HS-27A (cell line): ENCODE results near the gene SLC47A2.

ENCODE experiments used
- DNase-seq: peaks from one replicate; pipeline ENCODE4 v3.0.0-alpha.2; 2012; ENCODE audit warnings: low read depth, missing footprints

SLC47A2 gene

GRCh38 chr17:19747829-19748806 lies 31.7 kb upstream of the SLC47A2 start, which contains the start of gene ALDH3A1:
Gene ALDH3A1 (minus strand): TSS chr17:19748298. CDS start chr17:19745129, 3,169 bp downstream.
- DNase-seq: no peak

GRCh38 chr17:19747159-19747719 lies 30.9 kb upstream of the SLC47A2 start:
- DNase-seq: no peak

- no peak for DNase-seq
These were observed 30.1 kb upstream of the SLC47A2 start for GRCh38 chr17:19746517-19746916.

- no peak for DNase-seq
These were observed 28.8 kb upstream of the SLC47A2 start for GRCh38 chr17:19744922-19745757.

GRCh38 chr17:19744492-19744891 lies 28.1 kb upstream of the SLC47A2 start:
- no peak for DNase-seq

GRCh38 chr17:19743101-19744100 lies 27.0 kb upstream of the SLC47A2 start:
- DNase-seq: no peak

GRCh38 chr17:19742495-19742894 lies 26.1 kb upstream of the SLC47A2 start:
- DNase-seq: no peak

GRCh38 chr17:19741832-19742457 lies 25.6 kb upstream of the SLC47A2 start:
- DNase-seq: no peak

GRCh38 chr17:19740933-19741332 lies 24.5 kb upstream of the SLC47A2 start:
- DNase-seq: no peak

GRCh38 chr17:19739241-19740201 lies 23.1 kb upstream of the SLC47A2 start:
- no peak for DNase-seq

GRCh38 chr17:19738757-19739156 lies 22.4 kb upstream of the SLC47A2 start:
- no peak for DNase-seq

GRCh38 chr17:19738073-19738449 lies 21.7 kb upstream of the SLC47A2 start:
- no peak for DNase-seq

GRCh38 chr17:19737305-19738072 lies 21.1 kb upstream of the SLC47A2 start:
- DNase-seq: no peak

GRCh38 chr17:19736071-19736470 lies 19.7 kb upstream of the SLC47A2 start:
- no peak for DNase-seq

GRCh38 chr17:19733953-19734526 lies 17.7 kb upstream of the SLC47A2 start:
- DNase-seq: no peak

GRCh38 chr17:19731626-19732025 lies 15.2 kb upstream of the SLC47A2 start:
- no peak for DNase-seq

- no peak for DNase-seq
These were observed 14.5 kb upstream of the SLC47A2 start for GRCh38 chr17:19730843-19731242.

- no peak for DNase-seq
These were observed 13.5 kb upstream of the SLC47A2 start for GRCh38 chr17:19729900-19730299.
